Heart right ventricle (tissue), 16 donors: Measurements from ENCODE around the gene USP6NL. TPM values are rescaled to one million over a fixed set of nuclear protein-coding genes. Genes with fewer than 3 reads are reported as not detected.

ENCODE experiments used
- ATAC-seq, 8 donors: fragments of 200-7000 bp; cut with Tn5 transposase; one replicate each; pipeline ENCODE4 v1.9.1; 2020; ENCODE audit warnings: mild to moderate bottlenecking in 8 of 8, moderate library complexity in 8 of 8, moderate number of reproducible peaks in 1 of 8
- DNase-seq, 2 donors: peaks; one replicate each; pipeline ENCODE4 v3.0.0-alpha.2; 2020
- H3K27ac ChIP-seq, 10 donors: fragments of 200-600 bp; sonication (generic) in 2 of 10; one replicate each; pipeline versions ENCODE4 v1.5.0 to v1.8.0; 2020 to 2022; ENCODE audit warnings: mild to moderate bottlenecking in 3 of 10
- H3K27me3 ChIP-seq, 7 donors: fragments of 200-600 bp; one replicate each; pipeline ENCODE4 v1.8.0; 2021 to 2022; ENCODE audit warnings: mild to moderate bottlenecking in 2 of 7
- H3K36me3 ChIP-seq, 9 donors: fragments of 200-600 bp; sonication (generic) in 1 of 9; one replicate each; pipeline versions ENCODE4 v1.5.0 to v1.8.0; 2020 to 2022; ENCODE audit warnings: mild to moderate bottlenecking in 2 of 9
- H3K4me1 ChIP-seq, 9 donors: fragments of 200-600 bp; sonication (generic) in 1 of 9; one replicate each; pipeline versions ENCODE4 v1.5.0 to v1.8.0; 2020 to 2022; ENCODE audit warnings: mild to moderate bottlenecking in 4 of 9
- H3K4me3 ChIP-seq, 10 donors: fragments of 200-600 bp; sonication (generic) in 2 of 10; one replicate each; pipeline versions ENCODE4 v1.5.0 to v1.8.0; 2020 to 2022; ENCODE audit warnings: mild to moderate bottlenecking in 7 of 10, moderate library complexity in 2 of 10
- H3K9me3 ChIP-seq, 11 donors: fragments of 200-600 bp in 10 of 11; sonication (generic) in 2 of 11; one replicate each; pipeline versions ENCODE4 v1.5.0 to v1.8.0; 2013 to 2022; ENCODE audit warnings: mild to moderate bottlenecking in 2 of 11, control low read depth in 1 of 11, moderate library complexity in 1 of 11
- CTCF ChIP-seq, 9 donors: fragments of 200-600 bp; sonication (generic) in 2 of 9; IDR thresholded peaks; one replicate each; pipeline versions ENCODE4 v1.5.0 to v1.8.0; 2021 to 2022; ENCODE audit warnings: antibody characterized with exemption in 9 of 9, mild to moderate bottlenecking in 5 of 9, moderate library complexity in 1 of 9
- WGBS, 2 donors: extraction: QIAGEN DNeasy Blood & Tissue Kit; methylation state at CpG; one replicate each; pipeline ENCODE4 v1.1.7; 2013; ENCODE audit warnings: inconsistent platforms in 1 of 2; 5-methylcytosine and 5-hydroxymethylcytosine counted together
- intact Hi-C, 10 donors: fragments of 100-400 bp; cut with DNase I; formaldehyde crosslinking; loops; one replicate each; pipeline versions ENCODE4 v1.11.1 to v1.14.2; 2022
- polyA plus RNA-seq, 2 donors: library from polyadenylated mRNA; stranded (reverse); fragments of 200-250 nt; gene quantifications; one replicate each; pipeline ENCODE4 v1.2.3, GENCODE V29; 2013
- total RNA-seq, 10 donors: library from RNA; stranded (reverse); fragmentation: NEBNext Ultra II Directional in 3 of 10; extraction: Animal tissue kit (Norgen Biotek cat#: 25700) in 3 of 10; gene quantifications; one replicate each; pipeline versions ENCODE4 v1.2.1 to v1.2.4, GENCODE V29; 2021 to 2023
- donor health status: Arrhythmogenic right ventricular cardiomyopathy.
- donor health status: ischemic (EF 13 %, LVEDD 7.1; RV severe dilation, severe dysfunction).
- donor health status: healthy with polysubstance abuse.
- donor health status: DM: no; HTN: yes; CAD: no.
- donor health status: DM: no; HTN: no; CAD: no.
- donor health status: ischemic (EF 25% LVEDD 6.9; RV normal size, moderate dysfunction).
- donor health status: ischemic (EF 25% LVEDD 5.7; RV mildly dilated, moderate dysfunction).
- donor health status: healthy.
- donor health status: DM: yes; HTN: yes; CAD: no.
- donor health status: Ischemic cardiomyopathy.
- donor health status: ischemic (EF 35%, LVEDD 5.7; RV mildly dilated, moderate dysfunction).
- donor health status: nonischemic (EF 11% LVEDD 7.7; RV severe dilation, severe dysfunction).
- donor health status: DM: yes; HTN: yes; CAD: no.
- donor health status: PGD.
- donor health status: ischemic (EF 29% LVEDD 5.4; RV normal size, mild dysfunction).
- donor health status: nonischemic (EF 23%, LVEDD 6.1; RV moderate dilation, normal function).

Gene USP6NL
- total and polyA plus RNA-seq, 12 donors = 1.8 to 11.1 (median 8.2) TPM

- Histone ChIP-seq H3K9me3 (peaks cover 0 to 8% (median 0%) of the 10 kb centered on the region in 11 donors), H3K4me3 (no peak overlapping the region), H3K27ac (peak overlapping the region in 1 of 10 donors; percentile 1), H3K4me1 (peaks cover 3 to 31% (median 9%) of the 10 kb centered on the region in 9 donors), H3K36me3 (no peaks in the 10 kb centered on the region), H3K27me3 (no peaks in the 10 kb centered on the region)
- no peak for ATAC-seq
- no peak for TF ChIP-seq CTCF (IDR thresholded peaks at IDR 0.05)
- intact Hi-C loops = no loop called here
- no peak for DNase-seq
- 66 to 74% methylated on average over 2 of the region's 2 CpGs for WGBS, 2 donors
These were observed 6.4 kb downstream of the USP6NL start for GRCh38 chr10:11604865-11605650.

GRCh38 chr10:11603741-11604140 is 7.7 kb downstream of the USP6NL start:
- no peak for DNase-seq
- 92 to 93% methylated on average over 1 of the region's 1 CpG for WGBS, 2 donors
- intact Hi-C loops = no loop called here

GRCh38 chr10:11602919-11603523 is 8.4 kb downstream of the USP6NL start:
- peaks cover 0 to 8% (median 0%) of the 10 kb centered on the region in 11 donors for H3K9me3 ChIP-seq
- H3K4me3 ChIP-seq = no peak overlapping the region
- H3K4me1 ChIP-seq = peaks cover 0 to 24% (median 0%) of the 10 kb centered on the region in 9 donors
- H3K27me3 ChIP-seq = no peaks in the 10 kb centered on the region
- intact Hi-C loops = no loop called here
- 74 to 76% methylated on average over 7 of the region's 7 CpGs for WGBS, 2 donors
- ATAC-seq = no peak
- no peak overlapping the region for H3K27ac ChIP-seq
- TF ChIP-seq CTCF (IDR thresholded peaks at IDR 0.05) = no peak
- no peaks in the 10 kb centered on the region for H3K36me3 ChIP-seq
- DNase-seq = no peak

More at GRCh38 chr10:11603741-11604140, 7.7 kb downstream of the USP6NL start:
- peaks cover 0 to 24% (median 0%) of the 10 kb centered on the region in 9 donors for H3K4me1 ChIP-seq
- H3K4me3 ChIP-seq = no peak overlapping the region
- ATAC-seq = no peak
- H3K27me3 ChIP-seq = no peaks in the 10 kb centered on the region
- peaks cover 0 to 8% (median 0%) of the 10 kb centered on the region in 11 donors for H3K9me3 ChIP-seq
- no peak overlapping the region for H3K27ac ChIP-seq
- H3K36me3 ChIP-seq = no peaks in the 10 kb centered on the region
- TF ChIP-seq CTCF (IDR thresholded peaks at IDR 0.05) = no peak

- H3K27ac ChIP-seq = no peak overlapping the region
- intact Hi-C loops = no loop called here
- H3K4me3 ChIP-seq = no peak overlapping the region
- ATAC-seq (no peak), DNase-seq (no peak)
- no peak for TF ChIP-seq CTCF (IDR thresholded peaks at IDR 0.05)
- 90 to 93% methylated on average over 7 of the region's 7 CpGs for WGBS, 2 donors
- no peaks in the 10 kb centered on the region for H3K27me3 ChIP-seq
- H3K9me3 ChIP-seq = peaks cover 0 to 8% (median 0%) of the 10 kb centered on the region in 11 donors
- no peaks in the 10 kb centered on the region for H3K36me3 ChIP-seq
- peaks cover 0 to 24% (median 0%) of the 10 kb centered on the region in 9 donors for H3K4me1 ChIP-seq
These were observed 9.1 kb downstream of the USP6NL start for GRCh38 chr10:11602358-11602757.
